Fibroblast of mammary gland (primary cell): ENCODE data around the gene FGF12.

Experiments used
- DNase-seq: peaks from one replicate; pipeline ENCODE4 v3.0.0-alpha.2; 2010; ENCODE audit warnings: low read depth
- H3K4me3 ChIP-seq: 2 replicates; pipeline ENCODE4 v1.5.1; 2011; ENCODE audit warnings: low read depth, mild to moderate bottlenecking, low read length, moderate library complexity; ENCODE audit not compliant: control insufficient read depth
- CTCF ChIP-seq: conservative IDR thresholded peaks from 2 replicates; pipeline ENCODE4 v1.5.1; 2011; ENCODE audit warnings: low read depth, low read length, inconsistent platforms; ENCODE audit not compliant: control insufficient read depth, insufficient read depth

Gene FGF12

GRCh38 chr3:192336286-192336685, 391.1 kb downstream of the FGF12 start:
- DNase-seq, result no peak
- no peak for TF ChIP-seq CTCF
- H3K4me3 ChIP-seq, result no peak overlapping the region

DNA sequence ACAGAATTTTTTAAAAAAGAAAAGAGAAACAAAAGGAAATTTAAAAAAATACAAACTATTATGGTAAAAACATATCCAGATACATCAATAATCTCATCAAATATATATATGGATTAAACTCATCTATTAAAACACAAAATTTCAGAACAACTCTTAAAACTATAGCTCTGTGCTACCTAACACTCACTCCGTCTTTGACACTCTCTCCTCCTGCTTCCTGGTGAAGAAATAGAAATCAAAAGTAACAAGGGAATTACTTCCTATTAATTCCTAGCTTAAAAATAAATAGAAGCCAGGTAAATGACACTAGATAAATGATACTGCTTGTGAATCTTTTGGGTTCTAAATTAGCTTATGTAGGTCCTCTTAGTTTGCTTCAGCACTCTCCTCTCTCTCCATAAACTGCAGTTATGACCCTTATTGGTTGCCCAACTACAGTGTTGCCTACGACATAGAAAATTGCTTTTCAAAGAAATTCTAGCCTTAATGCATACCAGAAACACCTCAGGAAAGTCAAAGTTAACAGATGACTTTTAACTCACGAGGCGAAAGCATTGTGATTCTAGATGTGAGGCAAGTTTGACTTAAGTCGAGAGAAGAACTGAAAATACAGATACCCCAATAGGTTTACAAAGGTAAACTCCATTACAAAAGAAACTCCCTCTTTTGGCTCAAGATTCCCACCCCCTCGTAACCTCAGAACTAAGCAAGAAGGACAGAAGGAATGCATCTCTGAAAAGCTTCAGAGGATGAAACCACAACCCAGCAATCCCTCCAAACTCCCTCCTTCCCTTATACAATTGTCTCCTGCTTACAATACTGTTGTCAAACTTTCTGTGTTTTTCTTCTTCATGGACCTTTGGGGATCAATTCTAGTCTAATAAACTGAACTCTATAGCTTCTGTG, 394.7 kb downstream of the FGF12 start:
- DNase-seq, result no peak
- no peak overlapping the region for H3K4me3 ChIP-seq
- no peak for TF ChIP-seq CTCF

DNA sequence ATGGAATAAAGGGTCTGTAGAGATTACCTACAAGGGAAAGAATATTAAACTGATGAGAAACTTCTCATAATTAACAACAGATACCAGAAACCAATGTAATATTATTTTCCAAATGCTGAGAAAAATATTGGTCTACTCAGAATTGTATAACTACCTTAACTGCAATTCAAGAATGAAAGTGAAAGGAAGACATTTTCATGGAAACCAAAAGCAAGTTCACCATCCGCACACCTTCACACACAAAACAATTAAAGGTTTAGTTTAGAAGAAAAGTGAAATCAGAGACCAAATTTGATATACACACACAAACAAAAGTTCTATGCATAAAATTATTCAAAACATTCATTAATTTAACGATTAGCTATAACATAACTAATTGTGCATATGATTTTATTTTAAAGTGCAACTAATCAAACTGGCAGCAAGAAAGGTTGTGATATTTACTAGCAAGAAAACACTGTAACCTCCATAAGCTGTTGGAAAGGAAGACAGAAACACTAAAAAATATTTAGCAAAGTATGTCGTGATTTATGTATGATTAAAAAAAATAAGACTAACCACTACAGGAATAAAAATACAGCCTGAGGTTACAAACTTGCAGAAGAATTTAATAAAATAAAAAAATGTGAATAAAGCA, 395.5 kb downstream of the FGF12 start:
- no peak overlapping the region for H3K4me3 ChIP-seq
- no peak for TF ChIP-seq CTCF
- DNase-seq, result no peak

- no peak for TF ChIP-seq CTCF
- no peak for DNase-seq
- H3K4me3 ChIP-seq, result no peak overlapping the region
These were observed 400.7 kb downstream of the FGF12 start for GRCh38 chr3:192326656-192327055.

- TF ChIP-seq CTCF, result no peak
- no peak for DNase-seq
- no peak overlapping the region for H3K4me3 ChIP-seq
These were observed 409.8 kb downstream of the FGF12 start for GRCh38 chr3:192317564-192317963.

DNA sequence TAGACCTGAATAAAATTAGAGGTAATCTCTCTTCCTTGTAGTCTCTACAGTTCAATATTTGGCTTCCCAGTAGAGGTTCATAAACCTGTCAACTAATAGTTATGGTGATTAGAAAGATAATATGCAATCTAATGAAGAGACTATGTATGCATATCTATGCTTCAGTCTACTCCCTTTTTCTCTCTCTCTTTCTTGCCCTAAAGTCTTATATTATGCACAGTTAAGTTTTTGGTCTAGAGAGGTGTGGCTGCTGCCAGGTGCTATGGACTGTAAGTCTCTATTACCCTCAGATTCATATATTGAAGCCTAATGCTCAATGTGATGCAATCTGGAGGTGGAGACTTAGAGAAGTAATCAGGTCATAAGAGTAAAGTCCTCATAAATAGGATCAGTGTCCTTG, 413.7 kb downstream of the FGF12 start:
- no peak for TF ChIP-seq CTCF
- no peak for DNase-seq
- H3K4me3 ChIP-seq, result no peak overlapping the region
